ENCODE data around the gene ZNF365. TPM values are rescaled to one million over a fixed set of nuclear protein-coding genes. Genes with fewer than 3 reads are reported as not detected.
"Not testable (repeated sequence)": the region's sequence is repeated elsewhere in the genome, so short reads cannot be mapped to it uniquely, and the experiment has no call there.

ZNF365 gene, protein sequence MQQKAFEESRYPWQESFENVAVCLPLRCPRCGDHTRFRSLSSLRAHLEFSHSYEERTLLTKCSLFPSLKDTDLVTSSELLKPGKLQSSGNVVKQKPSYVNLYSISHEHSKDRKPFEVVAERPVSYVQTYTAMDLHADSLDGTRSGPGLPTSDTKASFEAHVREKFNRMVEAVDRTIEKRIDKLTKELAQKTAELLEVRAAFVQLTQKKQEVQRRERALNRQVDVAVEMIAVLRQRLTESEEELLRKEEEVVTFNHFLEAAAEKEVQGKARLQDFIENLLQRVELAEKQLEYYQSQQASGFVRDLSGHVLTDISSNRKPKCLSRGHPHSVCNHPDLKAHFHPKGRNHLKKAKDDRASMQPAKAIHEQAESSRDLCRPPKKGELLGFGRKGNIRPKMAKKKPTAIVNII
- under 1 TPM; 0.03 to 0.11 (median 0.08) TPM for polyA plus RNA-seq

DNA sequence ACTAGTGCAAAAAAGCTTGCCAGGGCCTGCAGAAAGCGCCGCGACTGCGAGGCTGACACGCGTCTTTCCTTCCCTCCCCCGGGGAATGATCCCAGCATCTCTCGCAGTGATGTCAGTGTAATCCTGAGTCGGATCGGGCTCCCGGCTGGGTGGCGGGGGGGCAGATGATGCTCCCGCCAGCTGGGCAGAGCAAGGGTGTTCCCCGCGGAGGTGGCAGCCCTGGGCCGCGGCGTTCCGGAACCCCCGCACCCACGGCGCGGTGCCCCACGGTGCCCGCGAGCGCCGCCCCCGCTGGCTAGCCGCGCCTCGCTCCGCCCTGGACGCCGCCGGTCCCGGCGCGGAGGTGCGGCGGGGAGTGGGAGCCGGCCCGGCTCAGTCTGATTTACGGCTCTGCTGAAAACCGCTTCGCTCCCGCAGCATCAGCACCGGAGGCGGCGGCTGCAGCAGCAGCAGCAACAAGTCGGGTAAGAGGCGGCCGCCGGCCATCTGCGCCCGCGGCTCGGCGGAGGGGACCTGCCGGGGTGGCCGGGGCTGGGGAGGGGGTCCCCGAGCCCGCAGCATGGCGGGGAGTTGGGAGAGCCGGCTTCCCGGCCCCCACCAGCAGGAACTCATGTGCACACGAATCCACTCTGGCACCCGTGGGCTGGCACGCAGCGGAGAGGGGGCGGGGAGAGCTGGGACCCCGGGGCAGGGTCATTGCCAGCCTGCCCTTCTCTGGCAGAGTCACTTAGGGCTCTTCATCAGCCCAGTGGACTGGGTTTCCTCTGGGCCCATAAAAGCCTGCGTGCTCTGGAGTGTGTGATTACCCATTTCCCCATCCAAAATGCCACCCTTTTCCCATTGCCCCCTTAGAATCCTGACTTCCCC lies at the start of gene ZNF365:
Gene ZNF365 (plus strand): TSS at position 375 of the 867 bp plus-strand sequence. CDS start 1,825 bp downstream, outside the sequence.
- WGBS, 3 donors: 0 to 1% (median 1%) methylated on average over 70 to 73 of the region's 73 CpGs
- H3K27ac ChIP-seq (ENCODE audit: low read depth, low read length): no peak within 1 kb of the TSS

DNA sequence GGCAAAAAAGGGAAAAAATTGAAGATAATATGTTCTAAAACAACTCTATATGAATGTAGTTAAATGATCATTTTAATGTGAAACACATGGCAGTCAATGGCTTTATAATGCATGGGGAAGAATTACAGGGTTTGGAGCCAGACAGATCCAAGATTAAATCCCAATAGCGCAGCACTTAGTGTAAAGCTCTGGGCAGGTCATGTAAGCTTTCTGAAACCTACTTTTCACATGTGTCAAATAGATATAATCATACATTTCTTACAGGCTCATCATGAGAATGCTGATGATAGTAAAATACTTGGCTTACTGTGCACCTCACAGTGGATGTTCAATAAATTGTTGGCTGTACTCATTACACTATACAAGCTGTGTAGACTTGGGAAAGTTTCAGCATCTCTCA lies 48.0 kb upstream of the ZNF365 start:
- no peak overlapping the region for H3K27ac ChIP-seq (ENCODE audit: low read depth, low read length)
- WGBS, 3 donors: 55 to 77% (median 73%) methylated on average over 1 of the region's 1 CpG

DNA sequence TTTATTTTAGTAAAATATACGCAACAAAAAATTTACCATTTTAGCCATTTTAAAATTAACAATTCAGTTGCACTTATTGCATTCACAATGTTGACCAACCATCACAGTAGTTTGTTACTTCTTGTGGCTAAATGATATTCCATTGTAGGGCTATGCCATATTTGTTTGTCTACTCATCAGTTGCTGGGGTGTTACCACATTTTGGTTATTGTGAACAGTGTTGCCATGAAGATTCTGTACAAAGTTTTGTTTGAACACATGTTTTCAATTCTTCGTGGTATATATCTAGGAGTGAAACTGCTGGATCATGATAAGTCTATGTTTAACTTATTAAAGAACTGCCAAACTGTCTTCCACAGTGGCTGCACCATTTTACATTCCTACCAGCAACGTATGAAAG lies 46.3 kb upstream of the ZNF365 start:
- 64 to 73% (median 66%) methylated on average over 3 of the region's 3 CpGs for WGBS, 3 donors
- no peak overlapping the region for H3K27ac ChIP-seq (ENCODE audit: low read depth, low read length)

DNA sequence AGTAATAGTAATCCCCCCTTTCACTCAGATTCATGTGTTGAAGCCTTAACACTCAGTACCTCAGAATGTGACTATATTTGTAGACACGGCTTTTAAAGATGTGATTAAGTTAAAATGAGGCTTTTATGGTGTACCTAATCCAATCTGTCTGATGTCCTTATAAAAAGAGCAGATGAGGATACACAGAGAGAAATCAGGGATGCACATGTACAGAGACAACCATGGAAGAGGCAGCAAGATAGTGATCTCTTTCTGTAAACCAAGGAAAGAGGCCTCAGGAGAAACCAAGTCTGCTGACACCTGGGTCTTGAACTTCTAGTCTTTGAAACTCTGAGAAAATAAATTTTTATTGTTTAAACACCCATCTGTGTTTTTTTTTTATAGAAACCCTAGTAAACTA lies 44.0 kb upstream of the ZNF365 start:
- H3K27ac ChIP-seq (ENCODE audit: low read depth, low read length): no peak overlapping the region
- WGBS, 3 donors: 83 to 89% (median 83%) methylated on average over 1 of the region's 1 CpG

DNA sequence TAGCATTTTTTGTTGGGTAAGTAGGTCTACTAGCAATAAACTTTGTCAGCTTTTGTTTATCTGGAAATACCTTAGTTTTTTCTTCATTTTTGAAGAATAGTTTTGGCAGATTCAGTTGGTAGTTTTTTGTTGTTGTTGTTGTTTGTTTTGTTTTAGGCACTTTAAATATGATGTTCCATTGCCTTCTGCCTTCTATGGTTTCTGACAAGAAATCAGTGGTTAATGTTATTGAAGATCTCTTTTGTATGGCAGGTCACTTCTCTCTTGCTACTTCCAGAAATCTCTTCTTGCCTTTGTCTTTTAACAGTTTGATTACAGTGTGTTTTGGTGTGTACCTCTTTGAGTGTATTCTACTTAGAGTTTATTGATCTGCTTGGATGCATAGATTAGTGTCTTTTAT lies 41.8 kb upstream of the ZNF365 start:
- H3K27ac ChIP-seq (ENCODE audit: low read depth, low read length): no peak overlapping the region

DNA sequence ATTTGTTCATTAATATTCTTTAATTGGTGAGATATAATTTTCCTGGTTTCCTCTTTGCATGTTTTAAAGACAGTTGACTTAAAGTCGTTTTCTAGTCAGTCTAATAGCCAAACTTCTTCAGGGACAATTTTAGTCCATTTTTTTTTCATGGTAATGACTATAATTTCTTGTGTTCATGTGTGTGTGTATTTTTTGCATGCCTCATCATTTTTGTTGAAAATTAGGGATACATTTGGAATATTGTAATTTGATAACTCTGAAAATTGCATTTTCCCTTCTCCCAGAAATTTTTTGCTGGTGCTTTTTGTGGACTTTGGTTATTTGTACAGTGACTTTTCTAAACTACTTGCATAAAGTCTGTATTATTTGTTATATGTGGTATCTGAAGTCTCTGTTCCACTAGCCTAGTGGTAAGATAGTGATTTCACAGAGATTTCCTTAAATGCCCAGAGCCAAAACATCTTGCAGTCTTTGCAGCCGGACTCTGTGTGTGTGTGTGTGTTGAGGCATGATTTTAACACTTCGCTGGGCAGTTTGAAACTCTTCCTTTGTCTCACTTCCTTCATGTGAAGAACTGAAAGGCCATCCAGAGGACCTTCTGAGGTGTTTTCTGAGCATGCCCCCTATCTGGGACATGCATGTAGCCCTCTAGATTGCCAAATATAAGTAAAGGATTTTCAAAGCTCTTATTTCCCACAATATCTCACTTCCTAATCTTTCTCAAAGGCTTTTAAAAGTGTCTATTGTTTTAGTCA lies 40.9 kb upstream of the ZNF365 start:
- 58 to 73% (median 69%) methylated on average over 3 of the region's 3 CpGs for WGBS, 3 donors
- no peak overlapping the region for H3K27ac ChIP-seq (ENCODE audit: low read depth, low read length)

DNA sequence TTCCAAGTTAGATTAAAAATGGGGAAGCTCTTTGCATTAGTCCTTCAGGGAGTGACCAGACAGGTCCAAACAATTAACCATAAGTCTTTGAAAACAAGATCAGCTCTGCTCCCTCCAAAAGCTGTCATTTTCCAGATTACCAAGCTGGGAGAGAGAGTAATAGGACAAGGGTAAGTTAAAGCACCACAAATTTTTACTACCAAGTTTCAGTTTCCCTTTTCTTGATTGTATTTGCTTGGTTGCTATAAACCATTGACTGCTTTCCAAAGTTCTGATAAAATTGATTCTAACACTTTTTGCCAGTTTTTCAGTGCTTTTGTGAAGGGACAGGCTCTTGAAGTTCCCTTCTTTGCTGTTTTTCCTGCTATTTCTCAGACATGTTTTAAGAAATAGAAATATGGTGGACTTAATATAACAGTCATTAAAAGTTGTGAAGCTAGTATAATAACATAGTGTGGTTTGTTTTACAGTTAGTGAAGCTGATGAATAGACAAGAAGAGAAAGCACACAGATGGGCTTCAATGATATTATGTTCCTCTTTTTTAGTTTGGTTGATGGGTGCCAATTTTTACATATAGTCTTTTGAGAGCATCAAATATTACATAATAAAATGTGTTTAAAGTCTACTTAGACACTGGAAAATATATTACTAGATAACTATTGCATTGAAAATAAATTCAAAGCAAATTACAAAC lies 40.0 kb upstream of the ZNF365 start:
- no peak overlapping the region for H3K27ac ChIP-seq (ENCODE audit: low read depth, low read length)

DNA sequence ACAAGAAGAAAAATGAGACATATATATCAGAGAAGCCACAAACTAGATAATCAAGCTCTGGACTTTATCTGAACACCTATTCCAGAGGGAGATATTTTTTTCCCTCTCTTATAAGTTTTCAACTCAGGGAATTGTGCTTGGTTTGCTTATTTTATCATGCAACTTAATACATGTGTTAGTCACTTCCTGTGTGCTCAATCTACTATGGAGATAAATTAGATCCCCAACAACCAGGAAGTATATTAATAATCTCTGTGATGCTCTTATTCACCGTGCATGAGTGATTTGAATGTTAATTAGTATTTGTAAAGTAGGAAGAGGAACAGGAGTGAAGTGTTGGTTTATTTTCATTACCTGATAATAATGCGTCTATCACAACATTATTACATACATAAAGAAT lies 38.8 kb upstream of the ZNF365 start:
- WGBS, 3 donors: 55 to 65% (median 57%) methylated on average over 2 of the region's 2 CpGs
- H3K27ac ChIP-seq (ENCODE audit: low read depth, low read length): no peak overlapping the region

DNA sequence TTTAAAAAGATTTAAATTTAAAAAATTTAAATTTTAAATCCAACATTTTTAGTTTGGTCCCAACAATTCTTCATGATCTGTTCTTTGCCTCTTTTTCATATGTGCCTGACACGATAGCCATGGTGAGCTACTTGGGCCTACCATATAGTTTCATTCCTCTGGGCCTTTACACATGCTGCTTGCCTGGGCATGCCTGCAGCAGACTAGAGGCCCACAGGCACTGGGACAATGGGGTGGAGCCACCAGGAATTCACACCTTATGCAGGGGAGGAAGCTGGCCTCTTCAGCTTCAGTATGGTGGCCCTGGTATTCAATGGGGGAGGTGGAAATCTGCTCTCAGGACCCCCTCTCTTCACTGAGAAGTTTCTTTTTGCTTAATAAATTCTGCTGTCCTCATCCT lies 37.8 kb upstream of the ZNF365 start:
- 92 to 100% (median 93%) methylated on average over 1 of the region's 1 CpG for WGBS, 3 donors
- H3K27ac ChIP-seq (ENCODE audit: low read depth, low read length): no peak overlapping the region

DNA sequence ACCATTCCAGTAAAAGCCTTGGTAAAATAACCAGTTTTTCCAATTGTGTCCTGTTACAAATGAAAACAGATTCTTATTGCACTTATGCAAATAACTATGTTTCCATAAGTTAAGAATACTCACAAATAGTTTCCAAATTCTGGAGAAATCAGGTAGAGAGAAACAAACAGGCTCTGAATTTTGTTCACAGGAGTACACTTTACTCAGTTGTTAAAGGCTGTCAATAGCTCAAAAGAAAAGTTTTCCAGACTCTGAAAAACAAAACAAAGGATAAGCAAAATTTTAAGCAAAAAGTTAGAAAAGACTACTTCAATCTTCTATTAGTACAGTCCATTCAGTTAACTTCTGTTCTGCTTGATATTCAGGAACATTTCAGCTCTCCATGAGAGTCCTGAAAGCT lies 32.8 kb upstream of the ZNF365 start:
- H3K27ac ChIP-seq (ENCODE audit: low read depth, low read length): no peak overlapping the region

DNA sequence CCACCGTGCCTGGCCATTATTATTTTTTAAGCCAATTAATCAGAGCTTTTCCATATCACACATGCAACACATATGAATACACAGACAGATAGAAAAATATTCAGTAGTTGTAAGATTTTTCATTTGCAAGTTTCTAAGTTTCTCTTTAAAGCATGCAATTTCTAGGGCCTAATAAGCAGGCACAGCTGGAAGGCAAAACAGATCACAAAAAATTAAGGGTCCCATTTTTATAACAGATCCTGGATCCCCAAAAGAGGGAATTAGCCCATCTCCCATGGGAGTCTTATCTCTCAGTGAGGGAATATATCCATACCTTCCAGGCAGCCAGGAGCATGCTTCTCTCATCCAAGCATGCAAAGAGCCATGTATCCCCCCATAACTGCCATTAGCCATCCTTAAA lies 31.2 kb upstream of the ZNF365 start:
- no peak overlapping the region for H3K27ac ChIP-seq (ENCODE audit: low read depth, low read length)
- WGBS, 3 donors: 88 to 100% (median 95%) methylated on average over 1 of the region's 1 CpG

DNA sequence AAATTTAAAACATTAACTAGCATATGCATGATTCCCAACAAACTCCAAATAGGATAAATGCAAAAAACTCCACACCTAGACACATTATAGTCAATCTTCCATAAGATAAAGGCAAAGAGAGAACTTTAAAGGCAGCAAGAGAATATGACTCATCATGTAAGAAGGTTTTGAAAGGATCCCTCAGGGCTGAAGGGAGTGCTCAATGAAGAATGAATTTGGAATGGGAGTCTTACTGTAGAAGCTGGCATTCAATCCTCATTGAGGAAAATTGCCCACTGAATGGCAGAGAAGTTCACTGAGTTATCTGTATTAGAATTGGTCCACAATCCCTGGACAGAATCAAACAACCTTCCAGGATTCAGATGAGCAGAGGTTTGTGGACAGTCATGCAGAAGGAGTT lies 26.1 kb upstream of the ZNF365 start:
- no peak overlapping the region for H3K27ac ChIP-seq (ENCODE audit: low read depth, low read length)

DNA sequence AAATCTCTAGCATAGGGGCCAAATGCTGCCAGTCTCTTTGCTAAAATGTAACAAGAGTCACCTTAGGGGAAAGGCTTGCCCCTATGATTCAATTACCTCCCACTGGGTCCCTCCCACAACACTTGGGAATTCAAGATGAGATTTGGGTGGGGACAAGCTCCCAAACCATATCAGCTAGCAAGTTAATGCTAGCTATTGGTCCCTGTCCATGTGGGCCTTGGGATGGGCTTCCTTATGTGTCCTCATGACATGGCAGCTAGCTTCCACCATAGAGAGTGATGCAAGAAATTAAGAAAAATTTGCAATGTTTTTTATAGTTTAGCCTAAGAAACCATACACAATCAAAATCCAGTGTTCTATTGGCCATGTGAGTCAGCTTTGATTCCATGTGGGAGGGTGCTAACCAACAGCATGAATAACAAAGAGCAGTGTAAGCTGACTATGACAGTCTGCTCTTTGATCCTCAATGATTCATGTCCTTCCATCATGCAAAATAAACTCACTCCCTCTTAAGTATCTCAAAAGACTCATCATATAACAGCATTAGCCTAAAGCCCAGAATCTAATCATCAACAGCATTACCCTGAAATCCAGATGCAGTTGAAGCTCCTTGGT lies 21.7 kb upstream of the ZNF365 start:
- no peak overlapping the region for H3K27ac ChIP-seq (ENCODE audit: low read depth, low read length)

DNA sequence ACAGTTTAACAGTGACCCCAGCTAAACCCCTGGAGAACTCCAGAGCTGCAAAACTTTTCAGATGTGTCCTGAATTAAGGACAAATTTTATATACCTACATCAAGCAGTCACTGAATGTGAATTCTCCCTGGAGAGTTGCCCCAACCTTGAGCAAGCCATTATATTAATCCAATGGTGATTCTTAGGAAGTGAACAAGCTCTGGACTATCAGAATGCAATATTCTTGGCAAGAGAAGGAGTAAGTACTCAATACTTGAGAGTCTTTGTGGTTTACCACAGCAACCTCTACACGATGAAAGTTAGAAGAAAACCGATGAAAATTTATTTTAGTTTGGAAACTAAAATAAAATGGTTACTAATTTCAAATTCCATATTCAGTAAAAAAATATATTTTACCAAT lies 19.3 kb upstream of the ZNF365 start:
- 76 to 81% (median 77%) methylated on average over 2 of the region's 2 CpGs for WGBS, 3 donors
- H3K27ac ChIP-seq (ENCODE audit: low read depth, low read length): no peak overlapping the region

DNA sequence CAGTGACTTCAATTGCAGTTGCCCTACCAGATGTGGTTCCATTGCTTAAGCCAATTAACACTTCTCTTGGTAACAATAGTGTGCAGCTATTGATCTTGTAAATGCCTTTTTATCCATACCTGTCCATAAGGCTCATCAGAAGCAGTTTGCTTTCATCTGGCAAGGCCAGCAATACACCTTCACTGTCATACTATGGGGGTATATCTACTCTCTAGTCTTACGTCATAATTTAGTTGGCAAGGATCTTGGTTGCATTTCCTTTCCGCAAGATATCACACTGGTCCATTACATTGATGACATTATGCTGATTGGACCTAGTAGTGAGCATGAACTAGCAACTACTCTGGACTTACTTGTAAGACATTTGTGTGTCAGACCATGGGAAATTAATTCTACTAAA lies 17.7 kb upstream of the ZNF365 start:
- WGBS, 3 donors: 81 to 94% (median 88%) methylated on average over 2 of the region's 2 CpGs
- H3K27ac ChIP-seq (ENCODE audit: low read depth, low read length): no peak overlapping the region

DNA sequence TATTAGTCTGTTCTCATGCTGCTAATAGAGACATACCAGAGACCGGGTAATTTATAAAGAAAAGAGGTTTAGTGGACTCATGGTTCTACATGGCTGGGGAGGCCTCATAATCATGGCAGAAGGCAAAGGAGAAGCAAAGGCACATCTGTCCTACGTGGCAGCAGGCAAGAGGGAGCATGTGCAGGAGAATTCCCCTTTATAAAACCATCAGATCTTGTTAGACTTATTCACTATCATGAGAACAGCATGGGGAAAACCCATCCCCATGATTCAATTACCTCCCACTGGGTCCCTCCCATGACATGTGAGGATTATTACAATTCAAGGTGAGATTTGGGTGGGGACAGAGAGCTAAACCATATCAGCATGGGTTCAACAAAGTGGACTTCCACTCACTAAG lies 16.0 kb upstream of the ZNF365 start:
- 61 to 81% (median 76%) methylated on average over 2 of the region's 2 CpGs for WGBS, 3 donors
- H3K27ac ChIP-seq (ENCODE audit: low read depth, low read length): not testable (repeated sequence)

DNA sequence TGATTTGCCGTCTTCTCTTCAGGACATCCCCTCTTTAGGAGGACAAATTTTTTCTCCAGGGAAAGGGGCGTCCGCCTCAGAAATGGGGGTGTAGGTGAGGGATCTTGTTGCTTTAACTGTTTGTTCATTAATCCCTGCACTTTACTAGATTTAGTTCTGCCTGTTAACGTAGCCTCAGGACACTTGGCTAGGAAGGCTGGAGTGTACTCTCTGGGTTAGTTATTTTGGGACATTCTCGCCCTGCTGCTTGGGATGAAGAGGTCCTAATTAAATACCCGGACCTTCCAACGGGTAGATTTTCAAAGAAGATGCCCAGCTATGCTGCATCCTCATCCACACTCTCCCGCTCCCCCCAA lies 552 bp upstream of the ZNF365 start:
- no peak overlapping the region for H3K27ac ChIP-seq (ENCODE audit: low read depth, low read length)
- 20 to 39% (median 32%) methylated on average over 8 of the region's 8 CpGs for WGBS, 3 donors

DNA sequence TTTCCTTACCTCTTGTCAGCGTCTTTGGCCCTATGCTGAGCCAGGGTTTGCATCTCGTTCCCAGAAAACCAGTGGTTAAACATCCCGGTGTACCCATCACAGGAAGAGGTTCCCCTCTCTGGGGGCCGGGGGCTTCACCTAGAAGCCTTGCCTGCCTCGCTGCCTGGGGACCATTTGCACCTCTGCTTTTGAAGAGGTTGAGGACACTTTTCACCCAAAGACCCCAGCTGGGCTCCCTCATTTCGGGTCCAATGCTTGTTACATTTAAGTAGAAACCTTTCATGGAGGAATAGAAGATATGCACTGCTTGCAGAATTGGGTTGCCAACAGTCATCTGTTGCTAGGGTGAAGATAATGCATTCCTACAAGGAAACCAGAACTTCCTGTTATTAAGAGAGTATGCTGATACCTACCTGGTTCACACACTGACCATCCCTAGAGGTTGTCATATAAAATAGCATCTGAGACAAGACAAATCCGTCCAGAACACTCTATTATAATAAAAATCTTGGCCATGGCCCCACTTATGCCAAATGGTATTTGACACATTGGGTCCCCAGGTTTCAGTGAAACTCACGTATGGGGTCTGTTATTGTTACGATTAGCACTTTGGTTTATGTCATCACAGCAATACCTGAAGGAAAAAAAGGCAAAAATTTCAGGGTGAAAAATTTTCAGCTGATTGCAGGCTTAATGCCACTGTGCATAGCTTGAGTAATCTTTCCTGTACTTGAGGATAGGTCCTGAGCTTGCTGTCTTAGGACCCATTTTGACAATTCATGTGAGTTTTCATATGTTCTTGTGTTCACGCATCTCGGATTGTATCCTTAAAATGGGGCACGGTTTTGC lies 917 bp downstream of the ZNF365 start:
- WGBS, 3 donors: 56 to 66% (median 65%) methylated on average over 12 of the region's 12 CpGs
- no peak overlapping the region for H3K27ac ChIP-seq (ENCODE audit: low read depth, low read length)

All from adipose tissue (tissue), 3 donors.